ENCODE measurements around the gene ZNF649.

ZNF649 gene

GRCh38 chr19:51944798-51945552 is 40.2 kb upstream of the ZNF649 start:
- Histone ChIP-seq H3K36me3 (ENCODE audit: low read length) (no peaks in the 10 kb centered on the region), H2AFZ (ENCODE audit: low read depth, low read length, severe bottlenecking) (no peak overlapping the region), H3K9me2 (replicated peaks; ENCODE audit: insufficient read depth, low read length) (no peaks in the 10 kb centered on the region), H3K4me3 (ENCODE audit: insufficient read depth, low read length, poor library complexity, severe bottlenecking) (no peak overlapping the region), H4K20me1 (ENCODE audit: low read depth, low read length) (no peaks in the 10 kb centered on the region), H3K4me2 (ENCODE audit: low read depth, low read length, poor library complexity, severe bottlenecking) (no peak overlapping the region), H3K79me2 (ENCODE audit: insufficient read depth, low read length) (no peaks in the 10 kb centered on the region), H3K27me3 (ENCODE audit: low read length) (no peaks in the 10 kb centered on the region), H3F3A (ENCODE audit: insufficient read depth) (no peaks in the 10 kb centered on the region), H3K27ac (ENCODE audit: low read depth, low read length) (no peak overlapping the region), H3K9ac (ENCODE audit: low read length) (no peak overlapping the region), H3K9me3 (ENCODE audit: insufficient read depth, low read length) (peaks cover 35% of the 10 kb centered on the region; the same call in 1 of the 2 replicates)
- TF ChIP-seq EZH2phosphoT487 (conservative IDR thresholded peaks at IDR 0.05; ENCODE audit: low read length), result no peak
- TF ChIP-seq CTCF (IDR thresholded peaks at IDR 0.05; ENCODE audit: insufficient read depth, low read length, poor library complexity, severe bottlenecking), result no peak

GRCh38 chr19:51938936-51939335 is 34.1 kb upstream of the ZNF649 start:
- Histone ChIP-seq H3K4me3 (ENCODE audit: insufficient read depth, low read length, poor library complexity, severe bottlenecking) (no peak overlapping the region), H3K9me2 (replicated peaks; ENCODE audit: insufficient read depth, low read length) (no peaks in the 10 kb centered on the region), H3K36me3 (ENCODE audit: low read length) (no peaks in the 10 kb centered on the region), H3F3A (ENCODE audit: insufficient read depth) (no peaks in the 10 kb centered on the region), H4K20me1 (ENCODE audit: low read depth, low read length) (no peaks in the 10 kb centered on the region), H3K27ac (ENCODE audit: low read depth, low read length) (no peak overlapping the region), H3K4me2 (ENCODE audit: low read depth, low read length, poor library complexity, severe bottlenecking) (no peak overlapping the region), H2AFZ (ENCODE audit: low read depth, low read length, severe bottlenecking) (no peak overlapping the region), H3K79me2 (ENCODE audit: insufficient read depth, low read length) (no peaks in the 10 kb centered on the region), H3K9ac (ENCODE audit: low read length) (no peak overlapping the region), H3K27me3 (ENCODE audit: low read length) (no peaks in the 10 kb centered on the region), H3K9me3 (ENCODE audit: insufficient read depth, low read length) (peaks cover 17% of the 10 kb centered on the region; the same call in 1 of the 2 replicates)
- TF ChIP-seq CTCF (IDR thresholded peaks at IDR 0.05; ENCODE audit: insufficient read depth, low read length, poor library complexity, severe bottlenecking) (no peak), EZH2phosphoT487 (conservative IDR thresholded peaks at IDR 0.05; ENCODE audit: low read length) (no peak)

- Histone ChIP-seq H3K4me3 (ENCODE audit: insufficient read depth, low read length, poor library complexity, severe bottlenecking) (no peak overlapping the region), H3F3A (ENCODE audit: insufficient read depth) (no peaks in the 10 kb centered on the region), H3K27me3 (ENCODE audit: low read length) (no peaks in the 10 kb centered on the region), H3K9me3 (ENCODE audit: insufficient read depth, low read length) (peaks cover 4% of the 10 kb centered on the region; the same call in 1 of the 2 replicates), H2AFZ (ENCODE audit: low read depth, low read length, severe bottlenecking) (no peak overlapping the region), H3K79me2 (ENCODE audit: insufficient read depth, low read length) (no peaks in the 10 kb centered on the region), H3K9me2 (replicated peaks; ENCODE audit: insufficient read depth, low read length) (no peaks in the 10 kb centered on the region), H3K4me2 (ENCODE audit: low read depth, low read length, poor library complexity, severe bottlenecking) (no peak overlapping the region), H4K20me1 (ENCODE audit: low read depth, low read length) (no peaks in the 10 kb centered on the region), H3K36me3 (ENCODE audit: low read length) (no peaks in the 10 kb centered on the region), H3K9ac (ENCODE audit: low read length) (no peak overlapping the region), H3K27ac (ENCODE audit: low read depth, low read length) (no peak overlapping the region)
- no peak for TF ChIP-seq CTCF (IDR thresholded peaks at IDR 0.05; ENCODE audit: insufficient read depth, low read length, poor library complexity, severe bottlenecking)
- TF ChIP-seq EZH2phosphoT487 (conservative IDR thresholded peaks at IDR 0.05; ENCODE audit: low read length), result no peak
These were observed 27.1 kb upstream of the ZNF649 start for GRCh38 chr19:51931921-51932320.

Data from SU-DHL-6 (cell line).